DLD1 (cell line): Measurements from ENCODE around the gene TEF.

ENCODE experiments used
- in situ Hi-C: cut with HindIII; loops from 2 replicates; pipeline ENCODE4 v1.10.0; 2017; ENCODE audit warnings: low sequenced_read_pairs

TEF gene, protein sequence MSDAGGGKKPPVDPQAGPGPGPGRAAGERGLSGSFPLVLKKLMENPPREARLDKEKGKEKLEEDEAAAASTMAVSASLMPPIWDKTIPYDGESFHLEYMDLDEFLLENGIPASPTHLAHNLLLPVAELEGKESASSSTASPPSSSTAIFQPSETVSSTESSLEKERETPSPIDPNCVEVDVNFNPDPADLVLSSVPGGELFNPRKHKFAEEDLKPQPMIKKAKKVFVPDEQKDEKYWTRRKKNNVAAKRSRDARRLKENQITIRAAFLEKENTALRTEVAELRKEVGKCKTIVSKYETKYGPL

GRCh38 chr22:41381329-41382097, at the start of gene TEF:
TSS of gene TEF (plus strand) at chr22:41381942. CDS start at chr22:41382045, 103 bp downstream.
- in situ Hi-C loops, result no loop called here

DNA sequence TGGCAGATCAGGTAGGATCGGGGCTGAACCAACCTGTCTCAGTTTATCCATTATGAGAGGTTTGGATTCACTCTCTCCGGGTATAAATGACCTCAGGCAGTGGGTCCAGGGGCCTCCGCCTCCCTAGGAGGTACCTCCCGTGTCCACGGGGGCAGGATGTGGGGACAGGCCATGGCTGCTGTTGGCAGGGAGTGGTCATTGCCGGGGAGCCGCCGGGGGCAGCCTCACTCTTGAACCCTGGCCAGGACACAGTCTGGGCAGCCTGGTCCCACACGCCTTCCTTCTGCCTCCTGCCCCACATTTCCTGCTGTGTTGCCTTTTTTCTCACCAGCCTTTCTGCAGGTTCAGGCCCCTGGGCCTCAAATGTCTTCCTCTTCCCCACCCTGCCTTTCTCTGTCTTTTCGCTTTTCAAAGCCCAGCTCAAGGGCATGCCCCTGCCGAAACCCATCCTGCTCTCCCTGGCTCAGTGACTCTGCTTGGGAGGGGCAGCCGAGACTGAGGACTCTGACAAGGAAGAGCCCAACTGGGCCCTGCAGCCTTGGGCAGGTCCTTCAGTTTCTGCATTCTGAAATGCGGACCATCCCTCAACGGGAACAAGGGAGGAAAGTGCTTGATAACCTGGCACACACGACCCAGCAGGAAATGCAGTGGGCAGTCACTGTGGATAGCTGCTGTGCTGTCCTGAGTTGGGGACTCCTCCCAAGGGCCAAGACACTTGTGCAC, 49.4 kb upstream of the TEF start:
- in situ Hi-C loops, result no loop called here

DNA sequence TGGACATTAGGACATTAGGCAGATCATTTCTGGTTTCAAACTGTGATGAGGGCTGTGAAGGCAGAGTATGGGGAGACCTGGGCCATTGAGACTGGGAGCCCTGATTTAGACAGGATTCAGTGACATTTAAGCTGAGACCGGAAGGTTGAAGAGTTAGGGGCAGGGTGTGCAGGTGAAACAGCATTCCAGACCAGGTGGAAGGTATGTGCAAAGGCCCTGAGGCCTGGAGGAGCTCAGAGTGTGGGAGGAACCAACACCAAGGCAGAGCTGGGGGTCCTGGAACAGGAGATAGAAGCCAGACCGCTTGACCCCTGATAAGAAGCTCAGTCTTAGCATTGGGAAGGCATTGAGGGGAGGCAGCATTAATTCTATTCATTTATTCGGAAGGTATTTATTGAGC, 47.9 kb upstream of the TEF start:
- in situ Hi-C loops, result no loop called here

- in situ Hi-C loops, result no loop called here
These were observed 47.5 kb upstream of the TEF start for GRCh38 chr22:41334215-41334614.

GRCh38 chr22:41334951-41335635, 46.6 kb upstream of the TEF start:
- in situ Hi-C loops, result no loop called here

GRCh38 chr22:41338614-41339212, 43.0 kb upstream of the TEF start:
- in situ Hi-C loops, result no loop called here

DNA sequence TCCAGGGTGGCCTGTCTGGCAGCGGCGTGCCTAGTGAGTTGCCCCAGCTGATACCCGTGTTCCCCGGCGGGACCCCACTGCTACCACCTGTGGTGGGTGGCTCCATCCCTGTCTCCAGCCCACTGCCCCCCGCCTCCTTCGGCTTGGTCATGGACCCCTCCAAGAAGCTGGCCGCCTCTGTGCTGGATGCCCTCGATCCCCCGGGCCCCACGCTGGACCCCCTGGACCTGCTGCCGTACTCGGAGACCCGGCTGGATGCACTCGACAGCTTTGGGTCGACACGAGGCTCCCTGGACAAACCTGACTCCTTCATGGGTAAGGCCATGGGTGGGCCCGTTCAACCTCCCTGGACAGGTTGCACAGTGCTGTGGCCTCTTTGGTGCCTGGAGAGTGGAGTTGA, 41.9 kb upstream of the TEF start:
- in situ Hi-C loops, result no loop called here

- in situ Hi-C loops, result no loop called here
These were observed 41.4 kb upstream of the TEF start for GRCh38 chr22:41340357-41340756.

DNA sequence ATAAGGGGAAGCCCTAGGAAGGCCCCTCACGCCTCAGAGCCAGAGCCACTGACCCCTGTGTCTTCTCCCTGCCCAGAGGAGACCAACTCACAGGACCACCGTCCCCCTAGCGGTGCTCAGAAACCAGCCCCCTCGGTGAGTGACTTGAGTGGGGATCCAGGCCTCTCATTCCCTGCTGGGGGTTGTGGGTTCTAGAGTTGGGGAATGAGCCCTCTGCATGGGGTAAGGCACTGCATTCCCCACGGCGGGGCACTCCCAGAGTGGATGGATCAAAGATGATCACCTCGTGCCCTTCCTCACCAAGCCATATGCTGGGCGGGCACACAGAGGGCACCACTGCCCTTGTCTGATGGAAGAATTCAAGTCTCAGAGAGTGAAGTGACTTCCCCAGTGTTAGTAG, 40.7 kb upstream of the TEF start:
- in situ Hi-C loops, result no loop called here

DNA sequence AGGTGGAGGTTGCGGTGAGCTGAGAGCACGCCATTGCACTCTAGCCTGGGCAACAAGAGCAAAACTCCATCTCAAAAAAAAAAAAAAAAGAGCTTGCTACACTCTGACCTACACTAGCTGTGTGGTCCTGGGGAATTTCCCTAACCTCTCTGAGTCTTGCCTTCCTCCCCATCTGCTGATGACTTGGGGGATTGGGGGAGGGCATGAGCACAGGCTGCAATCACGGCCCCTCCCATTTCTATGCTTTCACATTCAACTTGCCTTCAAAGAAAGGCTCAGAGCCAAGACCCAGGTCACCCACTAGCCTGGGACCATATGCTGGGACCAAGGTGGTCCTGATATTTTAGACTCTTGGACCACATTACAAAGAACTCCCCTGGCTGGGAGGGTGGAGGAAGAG, 39.8 kb upstream of the TEF start:
- in situ Hi-C loops, result no loop called here

- in situ Hi-C loops, result no loop called here
These were observed 38.4 kb upstream of the TEF start for GRCh38 chr22:41343300-41343699.

DNA sequence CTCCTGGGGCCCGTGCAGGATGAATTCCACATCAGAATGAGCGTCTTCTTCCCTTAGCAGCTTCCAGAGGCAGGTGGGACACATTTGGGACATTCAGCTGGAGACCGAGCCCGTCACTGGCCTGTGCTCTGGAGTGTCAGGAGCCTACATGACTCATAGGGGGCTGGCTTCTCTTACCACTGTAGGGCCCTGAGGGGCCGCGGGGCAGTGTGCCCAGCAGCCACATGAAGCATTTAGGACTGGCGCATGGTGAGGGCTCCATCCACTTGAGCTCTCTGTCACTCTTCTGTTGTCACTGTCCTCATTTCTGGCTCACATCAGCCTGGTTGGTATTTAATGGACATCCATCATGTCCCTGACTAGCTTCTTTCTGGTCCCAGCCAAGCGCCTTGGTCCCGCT, 38.0 kb upstream of the TEF start:
- in situ Hi-C loops, result no loop called here

GRCh38 chr22:41344189-41344788, 37.5 kb upstream of the TEF start:
- in situ Hi-C loops, result no loop called here

GRCh38 chr22:41345807-41346335, 35.9 kb upstream of the TEF start:
- in situ Hi-C loops, result no loop called here

GRCh38 chr22:41347066-41347859, 34.5 kb upstream of the TEF start:
- in situ Hi-C loops, result no loop called here

GRCh38 chr22:41348964-41349484, 32.7 kb upstream of the TEF start:
- in situ Hi-C loops, result no loop called here

- in situ Hi-C loops, result no loop called here
These were observed 31.7 kb upstream of the TEF start for GRCh38 chr22:41350087-41350486.

DNA sequence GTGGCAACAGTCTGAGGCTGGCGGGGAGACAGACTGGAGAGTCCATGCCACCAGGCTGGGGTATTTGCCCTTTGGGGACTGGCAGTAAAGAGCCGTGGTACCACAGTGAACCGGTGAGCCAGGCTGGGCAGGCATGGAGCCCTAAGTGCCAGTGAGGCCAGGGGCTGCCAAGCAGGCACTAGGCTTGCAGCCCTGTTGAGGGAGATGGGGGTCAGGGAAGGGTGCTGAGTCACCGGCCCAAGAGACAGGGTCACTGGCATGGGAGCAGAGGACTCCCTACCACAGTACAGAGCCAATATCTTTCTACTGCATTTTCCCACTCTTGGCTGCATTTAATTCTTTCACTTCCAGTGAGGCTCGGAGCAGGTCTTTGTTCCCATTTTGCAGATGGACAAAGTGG, 30.7 kb upstream of the TEF start:
- in situ Hi-C loops, result no loop called here

DNA sequence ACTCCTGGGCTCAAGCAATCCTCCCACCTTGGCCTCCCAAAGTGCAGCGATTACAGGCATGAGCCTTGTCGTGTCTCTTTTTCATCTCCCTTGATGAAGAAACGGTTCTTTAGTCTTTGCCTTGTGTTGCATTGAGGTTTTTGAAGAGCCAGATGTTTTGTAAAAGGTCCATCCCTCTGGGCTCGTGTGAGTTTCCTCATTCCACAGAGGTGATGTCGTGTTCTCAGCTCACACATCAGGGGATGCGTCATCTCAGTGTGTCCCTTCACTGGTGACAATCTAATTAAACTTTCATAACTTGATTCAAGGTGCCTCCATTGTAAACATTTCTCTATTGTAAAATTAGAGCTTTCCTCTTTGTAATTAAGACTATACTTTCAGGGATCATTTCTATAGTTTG, 29.7 kb upstream of the TEF start:
- in situ Hi-C loops, result no loop called here
